Parathyroid adenoma (tissue), 2 donors: ENCODE results near the gene CLIC3.

ENCODE experiments used
- H2AFZ ChIP-seq: fragments of 300-600 bp; sonication (generic); one replicate; pipeline ENCODE4 v1.7.0; 2017; ENCODE audit warnings: antibody characterized with exemption, mild to moderate bottlenecking
- H3K27ac ChIP-seq: fragments of 300-600 bp; sonication (generic); one replicate; pipeline ENCODE4 v1.7.0; 2017
- H3K27me3 ChIP-seq: fragments of 300-600 bp; sonication (generic); one replicate; pipeline ENCODE4 v1.7.0; 2017; ENCODE audit warnings: low read length; ENCODE audit not compliant: control insufficient read depth, insufficient read depth
- H3K36me3 ChIP-seq: fragments of 300-600 bp; sonication (generic); one replicate; pipeline ENCODE4 v1.7.0; 2017; ENCODE audit warnings: low read length; ENCODE audit not compliant: control insufficient read depth, insufficient read depth
- H3K4me1 ChIP-seq: fragments of 300-600 bp; sonication (generic); one replicate; pipeline ENCODE4 v1.7.0; 2017; ENCODE audit warnings: control low read depth
- H3K4me2 ChIP-seq: fragments of 300-600 bp; sonication (generic); one replicate; pipeline ENCODE4 v1.7.0; 2017; ENCODE audit warnings: low read length
- H3K4me3 ChIP-seq: fragments of 300-600 bp; sonication (generic); one replicate; pipeline ENCODE4 v1.7.0; 2017; ENCODE audit warnings: low read depth, low read length
- H3K79me2 ChIP-seq: fragments of 300-600 bp; sonication (generic); one replicate; pipeline ENCODE4 v1.7.0; 2017; ENCODE audit warnings: control low read depth
- H3K9ac ChIP-seq: fragments of 300-600 bp; sonication (generic); one replicate; pipeline ENCODE4 v1.7.0; 2017; ENCODE audit warnings: mild to moderate bottlenecking
- H3K9me3 ChIP-seq: fragments of 300-600 bp; sonication (generic); one replicate; pipeline ENCODE4 v1.7.0; 2017; ENCODE audit warnings: low read length; ENCODE audit not compliant: control insufficient read depth
- CTCF ChIP-seq: fragments of 300-600 bp; sonication (generic); IDR thresholded peaks from one replicate; pipeline ENCODE4 v1.7.0; 2017; ENCODE audit warnings: antibody characterized with exemption, mild to moderate bottlenecking
- donor health status: primary hyperparathyroidism.

The CLIC3 gene

GRCh38 chr9:136996361-136997292, at the start of gene CLIC3:
Gene CLIC3 (minus strand): TSS chr9:136996568. CDS start chr9:136996543, 25 bp downstream.
- H3K4me3 ChIP-seq = no peak within 1 kb of the TSS
- no peak within 1 kb of the TSS for H3K9ac ChIP-seq
- no peaks in the 10 kb centered on the region for H3K9me3 ChIP-seq
- no peaks in the 10 kb centered on the region for H3K27me3 ChIP-seq
- no peaks in the 10 kb centered on the region for H3K4me1 ChIP-seq
- TF ChIP-seq CTCF = no peak
- H3K36me3 ChIP-seq = no peaks in the 10 kb centered on the region
- no peak within 1 kb of the TSS for H2AFZ ChIP-seq
- H3K4me2 ChIP-seq = no peak within 1 kb of the TSS
- H3K79me2 ChIP-seq = no peaks in the 10 kb centered on the region
- H3K27ac ChIP-seq = no peak within 1 kb of the TSS

GRCh38 chr9:137045294-137046087, 49.1 kb upstream of the CLIC3 start:
- Histone ChIP-seq H2AFZ (peak overlapping the region; percentile 87), H3K27me3 (no peaks in the 10 kb centered on the region), H3K4me2 (peak overlapping the region; percentile 100), H3K9me3 (no peaks in the 10 kb centered on the region), H3K79me2 (no peaks in the 10 kb centered on the region), H3K27ac (peak overlapping the region; percentile 64), H3K4me1 (peaks cover 2% of the 10 kb centered on the region), H3K36me3 (no peaks in the 10 kb centered on the region), H3K9ac (peak overlapping the region; percentile 46), H3K4me3 (peak overlapping the region; percentile 68)
- no peak for TF ChIP-seq CTCF

- H3K4me2 ChIP-seq = peak overlapping the region; percentile 85
- no peaks in the 10 kb centered on the region for H3K9me3 ChIP-seq
- peak overlapping the region; percentile 46 for H3K9ac ChIP-seq
- H3K79me2 ChIP-seq = no peaks in the 10 kb centered on the region
- no peaks in the 10 kb centered on the region for H3K36me3 ChIP-seq
- no peaks in the 10 kb centered on the region for H3K27me3 ChIP-seq
- peaks cover 2% of the 10 kb centered on the region for H3K4me1 ChIP-seq
- H3K4me3 ChIP-seq = peak overlapping the region; percentile 63
- peak overlapping the region; percentile 57 for H3K27ac ChIP-seq
- TF ChIP-seq CTCF = no peak
- H2AFZ ChIP-seq = no peak overlapping the region
These were observed 48.3 kb upstream of the CLIC3 start for GRCh38 chr9:137044502-137045177.

GRCh38 chr9:137044037-137044436, 47.7 kb upstream of the CLIC3 start:
- Histone ChIP-seq H3K79me2 (no peaks in the 10 kb centered on the region), H2AFZ (no peak overlapping the region), H3K9ac (no peak overlapping the region), H3K4me2 (peak overlapping the region; percentile 85), H3K9me3 (no peaks in the 10 kb centered on the region), H3K4me3 (no peak overlapping the region), H3K36me3 (no peaks in the 10 kb centered on the region), H3K27me3 (no peaks in the 10 kb centered on the region), H3K4me1 (peaks cover 2% of the 10 kb centered on the region), H3K27ac (peak overlapping the region; percentile 57)
- TF ChIP-seq CTCF = no peak
